Peyer's patch (tissue), 4 donors: ENCODE results near the gene PTPRM. TPM values are rescaled to one million over a fixed set of nuclear protein-coding genes. Genes with fewer than 3 reads are reported as not detected.

Source experiments
- DNase-seq, 3 donors: peaks; one replicate each; pipeline ENCODE4 v3.0.0-alpha.2; 2017 to 2019
- H3K27ac ChIP-seq, 4 donors: fragments of 200-600 bp; sonication (generic); one replicate each; pipeline ENCODE4 v1.5.1; 2016 to 2019
- H3K27me3 ChIP-seq, 2 donors: fragments of 200-600 bp; sonication (generic); one replicate each; pipeline ENCODE4 v1.5.1; 2019
- H3K36me3 ChIP-seq, 3 donors: fragments of 200-600 bp; sonication (generic); one replicate each; pipeline ENCODE4 v1.5.1; 2016 to 2019
- H3K4me1 ChIP-seq, 4 donors: fragments of 200-600 bp; sonication (generic); one replicate each; pipeline ENCODE4 v1.5.1; 2016 to 2019
- H3K4me3 ChIP-seq, 4 donors: fragments of 200-600 bp; sonication (generic); 1 replicate in 3 of 4; 2 replicates in 1 of 4; pipeline ENCODE4 v1.5.1; 2016 to 2019; ENCODE audit warnings: mild to moderate bottlenecking in 1 of 4
- H3K9me3 ChIP-seq, 4 donors: fragments of 200-600 bp; sonication (generic); one replicate each; pipeline ENCODE4 v1.5.1; 2016 to 2019; ENCODE audit warnings: mild to moderate bottlenecking in 1 of 4
- POLR2A ChIP-seq, 2 donors: fragments of 450-650 bp; IDR thresholded peaks; one replicate each; pipeline ENCODE4 v1.5.1; 2017; ENCODE audit warnings: antibody characterized with exemption in 2 of 2, mild to moderate bottlenecking in 2 of 2, moderate library complexity in 2 of 2
- total RNA-seq, 4 donors: library from RNA; depleted of rRNA; stranded (reverse); fragments of >200 nt; gene quantifications; one replicate each; pipeline ENCODE4 v1.1.0, GENCODE V29; 2016
- TF ChIP-seq, protein P1 (sequence below), 6 experiments: fragments of 450-650 bp in 4 of 6; fragments of 200-600 bp in 2 of 6; sonication (generic) in 1 of 6; IDR thresholded peaks; one replicate each; pipeline ENCODE4 v1.5.1; 2017 to 2019; ENCODE audit warnings: antibody characterized with exemption in 6 of 6, mild to moderate bottlenecking in 3 of 6, moderate library complexity in 1 of 6

The PTPRM gene
- total RNA-seq, 4 donors from 2014 or later, result 39.6 to 211 (median 80.3) TPM

DNA sequence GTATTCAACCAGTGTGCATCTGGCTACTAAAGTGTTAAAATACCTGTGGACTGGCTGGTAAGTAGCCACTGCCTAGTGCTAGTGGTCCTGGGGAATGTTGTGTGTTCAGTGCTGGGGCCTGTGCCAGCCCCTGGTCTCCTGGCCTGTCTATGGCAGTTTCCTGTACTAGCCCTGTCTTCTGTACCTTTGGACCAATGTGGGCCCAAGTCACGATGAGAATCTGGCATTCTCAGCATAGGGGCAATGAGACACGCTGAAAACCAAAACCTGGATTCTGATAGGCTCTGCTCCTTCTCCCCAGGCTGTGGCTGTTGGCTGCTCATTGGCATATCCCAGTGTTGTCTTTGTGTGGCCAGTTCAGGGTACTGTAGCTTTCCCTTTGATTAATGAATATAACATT lies 170.4 kb downstream of the PTPRM start:
- no peaks in the 10 kb centered on the region for H3K27me3 ChIP-seq
- no peaks in the 10 kb centered on the region for H3K9me3 ChIP-seq
- TF ChIP-seq, protein P1, sequence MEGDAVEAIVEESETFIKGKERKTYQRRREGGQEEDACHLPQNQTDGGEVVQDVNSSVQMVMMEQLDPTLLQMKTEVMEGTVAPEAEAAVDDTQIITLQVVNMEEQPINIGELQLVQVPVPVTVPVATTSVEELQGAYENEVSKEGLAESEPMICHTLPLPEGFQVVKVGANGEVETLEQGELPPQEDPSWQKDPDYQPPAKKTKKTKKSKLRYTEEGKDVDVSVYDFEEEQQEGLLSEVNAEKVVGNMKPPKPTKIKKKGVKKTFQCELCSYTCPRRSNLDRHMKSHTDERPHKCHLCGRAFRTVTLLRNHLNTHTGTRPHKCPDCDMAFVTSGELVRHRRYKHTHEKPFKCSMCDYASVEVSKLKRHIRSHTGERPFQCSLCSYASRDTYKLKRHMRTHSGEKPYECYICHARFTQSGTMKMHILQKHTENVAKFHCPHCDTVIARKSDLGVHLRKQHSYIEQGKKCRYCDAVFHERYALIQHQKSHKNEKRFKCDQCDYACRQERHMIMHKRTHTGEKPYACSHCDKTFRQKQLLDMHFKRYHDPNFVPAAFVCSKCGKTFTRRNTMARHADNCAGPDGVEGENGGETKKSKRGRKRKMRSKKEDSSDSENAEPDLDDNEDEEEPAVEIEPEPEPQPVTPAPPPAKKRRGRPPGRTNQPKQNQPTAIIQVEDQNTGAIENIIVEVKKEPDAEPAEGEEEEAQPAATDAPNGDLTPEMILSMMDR (IDR thresholded peaks at IDR 0.05), result no peak
- no peak for TF ChIP-seq POLR2A (IDR thresholded peaks at IDR 0.05)
- H3K27ac ChIP-seq, result no peak overlapping the region
- no peaks in the 10 kb centered on the region for H3K36me3 ChIP-seq
- no peak overlapping the region for H3K4me3 ChIP-seq
- DNase-seq, result no peak
- H3K4me1 ChIP-seq, result no peaks in the 10 kb centered on the region

GRCh38 chr18:7740821-7741220 lies 173.7 kb downstream of the PTPRM start:
- no peak overlapping the region for H3K4me3 ChIP-seq
- H3K27ac ChIP-seq, result no peak overlapping the region
- no peak for DNase-seq
- H3K27me3 ChIP-seq, result no peaks in the 10 kb centered on the region
- H3K36me3 ChIP-seq, result no peaks in the 10 kb centered on the region
- no peaks in the 10 kb centered on the region for H3K4me1 ChIP-seq
- H3K9me3 ChIP-seq, result no peaks in the 10 kb centered on the region
- TF ChIP-seq POLR2A (IDR thresholded peaks at IDR 0.05), result no peak
- TF ChIP-seq, protein P1 (IDR thresholded peaks at IDR 0.05), result no peak

DNA sequence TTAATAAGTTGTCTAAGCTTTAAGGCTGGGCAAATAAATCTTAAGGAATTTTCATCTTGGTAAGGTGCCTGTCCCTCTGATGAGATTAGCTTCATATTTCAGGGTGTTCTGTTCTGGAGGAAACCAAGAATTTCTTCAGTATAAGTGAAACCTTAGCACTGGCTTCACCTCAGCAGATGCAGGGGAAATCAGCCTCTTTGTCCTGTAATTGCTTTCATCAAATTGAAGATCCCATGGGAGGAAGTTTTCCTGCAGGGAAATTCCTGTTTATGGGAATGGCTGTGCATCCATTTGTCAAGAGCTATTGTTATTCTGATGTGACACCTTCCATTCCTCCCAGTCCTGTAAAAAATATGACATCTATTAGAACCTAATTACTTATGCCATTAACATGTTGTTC lies 174.5 kb downstream of the PTPRM start:
- DNase-seq, result no peak
- no peaks in the 10 kb centered on the region for H3K9me3 ChIP-seq
- H3K36me3 ChIP-seq, result no peaks in the 10 kb centered on the region
- H3K27me3 ChIP-seq, result no peaks in the 10 kb centered on the region
- TF ChIP-seq, protein P1 (IDR thresholded peaks at IDR 0.05), result no peak
- TF ChIP-seq POLR2A (IDR thresholded peaks at IDR 0.05), result no peak
- no peak overlapping the region for H3K27ac ChIP-seq
- H3K4me3 ChIP-seq, result no peak overlapping the region
- no peaks in the 10 kb centered on the region for H3K4me1 ChIP-seq

GRCh38 chr18:7742224-7742623 lies 175.1 kb downstream of the PTPRM start:
- no peaks in the 10 kb centered on the region for H3K9me3 ChIP-seq
- no peaks in the 10 kb centered on the region for H3K36me3 ChIP-seq
- no peak for TF ChIP-seq POLR2A (IDR thresholded peaks at IDR 0.05)
- TF ChIP-seq, protein P1 (IDR thresholded peaks at IDR 0.05), result no peak
- H3K4me1 ChIP-seq, result no peaks in the 10 kb centered on the region
- no peak overlapping the region for H3K4me3 ChIP-seq
- H3K27me3 ChIP-seq, result no peaks in the 10 kb centered on the region
- no peak overlapping the region for H3K27ac ChIP-seq
- DNase-seq, result no peak

- Histone ChIP-seq H3K27me3 (no peaks in the 10 kb centered on the region), H3K4me3 (no peak overlapping the region), H3K36me3 (no peaks in the 10 kb centered on the region), H3K9me3 (no peaks in the 10 kb centered on the region), H3K27ac (no peak overlapping the region), H3K4me1 (peaks cover 0 to 4% (median 0%) of the 10 kb centered on the region in 4 donors)
- DNase-seq, result no peak
- TF ChIP-seq, protein P1 (IDR thresholded peaks at IDR 0.05), result no peak
- no peak for TF ChIP-seq POLR2A (IDR thresholded peaks at IDR 0.05)
These were observed 176.1 kb downstream of the PTPRM start for GRCh38 chr18:7743256-7743655.

GRCh38 chr18:7746106-7746505 lies 179.0 kb downstream of the PTPRM start:
- no peaks in the 10 kb centered on the region for H3K27me3 ChIP-seq
- TF ChIP-seq POLR2A (IDR thresholded peaks at IDR 0.05), result no peak
- TF ChIP-seq, protein P1 (IDR thresholded peaks at IDR 0.05), result no peak
- H3K27ac ChIP-seq, result no peak overlapping the region
- H3K9me3 ChIP-seq, result no peaks in the 10 kb centered on the region
- H3K36me3 ChIP-seq, result no peaks in the 10 kb centered on the region
- H3K4me1 ChIP-seq, result peaks cover 0 to 14% (median 0%) of the 10 kb centered on the region in 4 donors
- H3K4me3 ChIP-seq, result no peak overlapping the region
- no peak for DNase-seq
